NCI-H146 treated with DMSO at 0.1 percent for 48 hours (cell line): Measurements from ENCODE around the gene MARVELD2.
"Not testable (repeated sequence)": the region's sequence is repeated elsewhere in the genome, so short reads cannot be mapped to it uniquely, and the experiment has no call there.

Experiments
- DNase-seq: peaks from one replicate; lab custom pipeline; 2025; ENCODE audit not compliant: unreplicated experiment; lab: John Stamatoyannopoulos, UW

Gene MARVELD2

GRCh38 chr5:69414885-69415583 is at the start of gene MARVELD2:
Gene MARVELD2, plus strand, starts transcription at chr5:69415116. Its CDS starts 4,270 bp downstream, at chr5:69419386.
- DNase-seq: peak; percentile 81

- no peak for DNase-seq
These were observed 47.1 kb upstream of the MARVELD2 start for GRCh38 chr5:69367697-69368279.

- no peak for DNase-seq
These were observed 46.2 kb upstream of the MARVELD2 start for GRCh38 chr5:69368458-69369339.

GRCh38 chr5:69369340-69370121 is 45.4 kb upstream of the MARVELD2 start, which contains the start of the genes AK6, RAD17 and TAF9:
Gene AK6, minus strand, starts transcription at chr5:69369520. Its CDS starts 30 bp downstream, at chr5:69369490.
Gene RAD17, plus strand, starts transcription at chr5:69369818. Its CDS starts 2,391 bp downstream, at chr5:69372209.
Gene TAF9, minus strand, starts transcription at chr5:69369520. Its CDS starts 3,783 bp downstream, at chr5:69365737.
- DNase-seq: peak; percentile 94

- not testable (repeated sequence) for DNase-seq
These were observed 44.6 kb upstream of the MARVELD2 start for GRCh38 chr5:69370335-69370734.

GRCh38 chr5:69372394-69372793 is 42.5 kb upstream of the MARVELD2 start:
- no peak for DNase-seq

- DNase-seq: no peak
These were observed 39.9 kb upstream of the MARVELD2 start for GRCh38 chr5:69374911-69375446.

GRCh38 chr5:69378376-69378775 is 36.5 kb upstream of the MARVELD2 start:
- DNase-seq: no peak

- DNase-seq: no peak
These were observed 10.1 kb upstream of the MARVELD2 start for GRCh38 chr5:69404659-69405330.

GRCh38 chr5:69415584-69415958 is 655 bp downstream of the MARVELD2 start:
- no peak for DNase-seq

GRCh38 chr5:69416180-69416579 is 1.3 kb downstream of the MARVELD2 start:
- peak; percentile 12 for DNase-seq

- no peak for DNase-seq
These were observed 1.8 kb downstream of the MARVELD2 start for GRCh38 chr5:69416699-69417098.

GRCh38 chr5:69418554-69418953 is 3.6 kb downstream of the MARVELD2 start:
- no peak for DNase-seq

- no peak for DNase-seq
These were observed 16.7 kb downstream of the MARVELD2 start for GRCh38 chr5:69431424-69432303.

- DNase-seq: no peak
These were observed 17.7 kb downstream of the MARVELD2 start for GRCh38 chr5:69432412-69433206.

- DNase-seq: not testable (repeated sequence)
These were observed 20.5 kb downstream of the MARVELD2 start for GRCh38 chr5:69435276-69435884.

GRCh38 chr5:69444127-69444754 is 29.3 kb downstream of the MARVELD2 start:
- DNase-seq: no peak
